HG03060 (cell line): Measurements from ENCODE around the gene TMEM240.

Experiments used
- ATAC-seq: cut with Tn5 transposase; IDR thresholded peaks from one replicate; pipeline ENCODE4 v1.9.1; 2021; ENCODE audit warnings: low read depth, moderate number of reproducible peaks; ENCODE audit not compliant: unreplicated experiment

The TMEM240 gene

DNA sequence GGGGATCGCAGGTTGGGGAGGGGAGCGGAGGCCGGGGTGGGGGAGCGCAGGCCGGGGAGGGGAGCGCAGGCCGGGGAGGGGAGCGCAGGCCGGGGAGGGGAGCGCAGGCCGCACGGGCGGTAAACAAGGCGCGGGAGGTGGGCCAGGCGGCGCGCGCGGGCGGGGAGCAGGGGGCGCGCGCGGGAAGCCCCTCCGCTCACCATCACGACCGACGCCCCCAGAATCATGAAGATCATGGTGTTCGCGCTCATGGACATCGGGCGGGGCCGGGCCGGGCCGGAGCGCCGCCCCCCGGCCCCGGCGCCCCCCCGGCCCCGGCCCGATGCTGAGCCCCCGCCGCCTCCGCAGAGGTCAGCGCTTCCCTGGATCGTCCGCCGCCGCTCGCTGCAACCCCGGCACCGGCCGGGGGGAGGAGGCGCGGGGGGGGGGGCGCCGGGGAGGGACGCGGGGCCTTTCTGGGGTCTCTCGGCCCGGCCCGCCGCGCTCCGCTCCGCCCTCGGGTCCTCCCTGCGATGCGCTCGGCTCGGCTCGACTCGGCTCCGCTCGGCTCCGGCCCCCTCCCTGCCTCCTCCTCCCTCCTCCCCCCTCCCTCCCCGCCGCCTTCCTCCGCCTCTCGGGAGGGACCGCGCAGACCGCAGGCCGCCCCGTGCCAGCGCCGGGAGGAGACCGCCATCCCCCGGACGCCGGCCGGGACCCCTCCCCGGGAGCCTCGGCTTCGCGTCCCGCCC lies at the start of gene TMEM240:
Gene TMEM240 (minus strand): TSS at position 535 of the 728 bp plus-strand sequence. CDS start 278 bp downstream, at position 257.
- ATAC-seq, result no peak

- no peak for ATAC-seq
Measured at GRCh38 chr1:1583347-1584010, 43.1 kb upstream of the TMEM240 start.

DNA sequence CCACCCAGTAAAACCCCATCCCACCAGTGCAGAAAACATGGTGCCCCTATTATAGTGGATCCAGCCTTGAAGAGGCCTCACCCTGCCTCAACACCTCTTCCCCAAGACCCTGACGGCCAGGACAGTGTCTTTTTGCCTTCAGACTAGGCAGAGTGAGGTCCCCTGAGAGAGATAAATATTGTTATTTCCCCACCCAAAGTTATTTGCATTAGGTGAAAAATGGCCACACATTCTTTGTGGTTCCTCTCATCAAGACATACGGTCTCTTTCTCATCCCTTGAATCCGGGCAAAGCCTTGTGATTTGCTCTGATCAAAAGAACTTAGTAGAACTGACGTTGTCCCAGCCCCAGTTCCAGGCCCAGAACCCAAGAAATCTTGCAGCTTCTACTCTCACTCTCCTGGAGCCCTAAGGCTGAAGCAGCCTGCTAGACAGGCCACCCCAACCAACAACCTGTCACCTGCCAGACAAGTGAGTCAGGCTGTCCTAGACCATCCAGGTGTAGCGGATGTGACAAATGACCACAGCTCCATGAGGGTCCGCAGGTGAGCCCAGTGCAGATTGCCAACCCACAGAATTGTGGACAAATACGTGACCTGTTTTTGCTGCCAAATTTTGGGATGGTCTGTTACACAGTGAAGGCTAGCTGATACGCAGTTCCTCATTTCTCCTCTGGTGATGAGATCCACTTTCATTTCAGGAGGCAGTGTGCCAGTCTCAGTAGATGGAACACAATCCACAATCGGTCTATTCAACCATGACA lies 42.3 kb upstream of the TMEM240 start:
- no peak for ATAC-seq

- ATAC-seq, result no peak
Measured at GRCh38 chr1:1578371-1578940, 38.0 kb upstream of the TMEM240 start.

DNA sequence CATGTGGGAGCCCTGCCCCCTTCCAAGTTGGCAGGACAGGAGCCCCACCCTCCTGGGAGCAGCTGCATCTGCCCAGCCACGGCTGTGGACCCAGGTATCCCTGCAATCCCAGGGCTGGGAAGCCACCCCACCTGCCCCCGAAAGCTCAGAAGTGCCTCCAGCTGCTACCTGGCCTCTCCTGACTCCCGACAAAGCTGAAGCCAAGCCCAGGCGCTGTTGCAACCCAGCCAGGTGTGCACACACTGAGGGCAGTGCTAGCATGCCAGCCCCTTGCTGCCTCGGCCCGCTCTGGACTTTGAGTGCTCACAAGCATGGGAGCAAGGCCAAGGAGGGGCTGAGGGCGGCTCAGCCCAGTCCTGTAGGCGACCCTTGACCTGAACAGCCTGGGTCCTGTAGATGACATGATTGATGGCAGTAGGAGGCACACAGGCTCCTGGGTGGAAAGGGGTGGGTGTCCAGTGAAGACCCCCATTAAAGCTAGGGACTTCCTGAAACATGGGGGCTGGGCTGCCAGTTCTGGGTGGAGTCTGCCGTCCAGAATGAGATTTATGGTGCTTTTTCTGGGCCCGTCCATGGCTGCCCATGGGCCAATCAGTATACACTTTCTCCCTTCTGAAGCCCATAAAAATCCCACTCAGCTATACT lies 37.1 kb upstream of the TMEM240 start:
- ATAC-seq, result no peak

- ATAC-seq, result peak; percentile 56
Measured at GRCh38 chr1:1574721-1575537, 34.5 kb upstream of the TMEM240 start, which contains the start of gene SSU72. Gene SSU72, minus strand, starts transcription at chr1:1574863. Its CDS starts 306 bp downstream, at chr1:1574557.

- peak; percentile 33 for ATAC-seq
Measured at GRCh38 chr1:1573843-1574720, 33.7 kb upstream of the TMEM240 start.

GRCh38 chr1:1569341-1569740 lies 28.9 kb upstream of the TMEM240 start:
- no peak for ATAC-seq

- ATAC-seq, result no peak
Measured at GRCh38 chr1:1567891-1568291, 27.5 kb upstream of the TMEM240 start.

DNA sequence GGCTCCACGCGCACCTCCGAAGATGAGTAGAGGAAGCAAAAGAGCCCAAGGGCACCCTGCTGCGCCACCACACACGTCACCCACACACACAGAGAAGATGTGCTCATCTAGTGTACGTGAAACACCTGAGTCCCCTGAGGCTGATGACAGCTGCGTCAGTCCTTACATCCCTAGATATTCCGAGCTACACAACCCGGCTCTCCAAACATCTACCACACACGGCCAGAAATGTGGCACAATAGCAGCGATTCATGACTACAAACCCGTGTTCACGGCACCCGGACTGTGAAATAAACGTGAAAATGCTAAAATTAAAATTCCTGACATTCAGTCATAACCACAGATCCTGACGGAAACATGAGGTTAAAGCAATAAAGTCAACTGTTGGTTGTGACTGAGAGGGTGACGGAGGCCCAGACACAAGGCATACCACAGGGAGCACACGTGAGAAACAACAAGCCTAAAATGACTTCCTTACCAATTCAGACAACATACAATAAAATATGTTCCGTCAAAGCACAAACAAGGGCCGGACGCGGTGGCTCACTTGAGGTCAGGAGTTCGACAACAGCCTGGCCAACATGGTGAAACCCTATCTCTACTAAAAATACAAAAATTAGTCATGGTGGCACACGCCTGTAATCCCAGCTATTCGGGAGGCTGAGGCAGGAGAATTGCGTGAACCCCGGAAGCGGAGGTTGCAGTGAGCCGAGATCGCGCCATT lies 26.9 kb upstream of the TMEM240 start:
- no peak for ATAC-seq

- no peak for ATAC-seq
Measured at GRCh38 chr1:1565340-1565739, 24.9 kb upstream of the TMEM240 start.

DNA sequence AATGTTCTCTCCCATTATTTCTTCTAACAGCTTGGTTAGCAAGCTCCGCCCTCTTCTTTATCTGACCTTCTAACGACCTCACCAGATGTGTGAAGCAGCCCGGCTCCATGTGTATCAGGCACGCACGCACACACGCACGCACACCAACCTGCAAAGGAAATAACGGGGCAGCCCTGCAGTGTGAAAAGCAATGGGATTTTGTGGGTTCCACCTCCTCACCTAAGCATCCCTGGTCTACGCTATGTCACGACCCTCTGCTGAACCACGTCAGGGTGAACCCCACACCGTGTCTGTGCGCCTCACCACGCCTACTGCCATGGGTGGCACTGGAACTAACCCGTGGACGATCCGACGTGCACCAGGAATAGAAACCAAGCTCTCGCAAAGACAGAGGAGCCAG lies 23.8 kb upstream of the TMEM240 start:
- ATAC-seq, result no peak

GRCh38 chr1:1563688-1564087 lies 23.3 kb upstream of the TMEM240 start:
- ATAC-seq, result no peak

DNA sequence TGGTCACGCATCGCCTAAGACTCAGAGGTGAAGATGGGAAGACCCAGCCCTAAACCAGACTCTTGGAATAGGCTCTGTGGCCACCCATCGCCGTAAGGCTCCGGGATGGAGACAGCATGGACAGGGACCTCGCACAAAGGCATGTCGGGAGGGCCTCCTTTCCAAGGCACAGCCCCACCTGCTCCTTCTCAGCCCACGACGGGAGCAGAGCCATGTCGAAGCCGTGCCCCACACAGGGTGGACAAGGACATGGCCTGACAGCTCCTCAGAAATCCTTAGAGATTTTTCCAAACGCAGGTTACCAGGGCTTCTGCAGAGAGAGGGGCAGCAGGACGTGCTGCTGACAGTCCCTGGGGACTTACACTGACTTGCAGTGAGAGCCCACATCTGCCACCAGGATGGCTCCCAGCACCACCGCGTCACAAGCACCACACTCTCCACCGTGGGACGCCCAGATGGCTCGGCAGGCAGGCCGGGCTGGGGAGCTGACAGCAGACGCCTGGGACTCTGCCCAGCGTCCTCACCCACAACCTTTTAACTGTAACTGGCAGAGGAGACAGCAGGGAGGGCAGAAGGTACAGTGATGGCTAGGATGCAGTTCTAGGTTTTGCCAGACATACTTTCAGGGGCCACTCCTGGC lies 22.3 kb upstream of the TMEM240 start:
- ATAC-seq, result no peak

GRCh38 chr1:1561801-1562470 lies 21.5 kb upstream of the TMEM240 start:
- no peak for ATAC-seq

- no peak for ATAC-seq
Measured at GRCh38 chr1:1560178-1560577, 19.8 kb upstream of the TMEM240 start.

- no peak for ATAC-seq
Measured at GRCh38 chr1:1559066-1559465, 18.6 kb upstream of the TMEM240 start.
